ENCODE measurements around the gene GZMB. TPM values are rescaled to one million over a fixed set of nuclear protein-coding genes. Genes with fewer than 3 reads are reported as not detected.

Gene GZMB
- not detected in 2 replicates for total RNA-seq

GRCh38 chr14:24634158-24634557 lies at the start of gene GZMB:
Gene GZMB (minus strand): TSS chr14:24634190. CDS start chr14:24634160, 30 bp downstream.

GRCh38 chr14:24609655-24610344 lies 24.2 kb downstream of the GZMB start, which contains the start of gene GZMH:
Gene GZMH (minus strand): TSS chr14:24609685. CDS start chr14:24609613, 72 bp downstream.

Other genes starting within 250 kb of the GZMB start
- 11.7 and 12.9 TPM in 2 replicates for gene NYNRIN, start 235.2 kb downstream of the GZMB start, total RNA-seq
- gene CBLN3, start 204.5 kb downstream of the GZMB start, total RNA-seq = 1.1 and 1.6 TPM in 2 replicates
- gene KHNYN, start 204.2 kb downstream of the GZMB start, total RNA-seq = 38.4 and 39.0 TPM in 2 replicates
- gene SDR39U1, start 191.4 kb downstream of the GZMB start, total RNA-seq = 15.8 and 17.9 TPM in 2 replicates
- not detected in 2 replicates for gene CMA1, start 125.9 kb downstream of the GZMB start, total RNA-seq
- gene CTSG, start 57.9 kb downstream of the GZMB start, total RNA-seq = not detected in 2 replicates
- not detected in 2 replicates for gene GZMH, start 24.5 kb downstream of the GZMB start, total RNA-seq

All from thoracic aorta endothelial cell (primary cell).